Erythroblast (primary cell): ENCODE measurements around the gene KCNQ2.

Source experiments
- GATA1 ChIP-seq: IDR thresholded peaks from 2 replicates; pipeline ENCODE4 v1.6.1; 2011; ENCODE audit warnings: low read depth, mild to moderate bottlenecking, control low read depth, low read length, moderate library complexity
- POLR2A ChIP-seq: IDR thresholded peaks from 2 replicates; pipeline ENCODE4 v1.6.1; 2011; ENCODE audit warnings: mild to moderate bottlenecking, low read length

DNA sequence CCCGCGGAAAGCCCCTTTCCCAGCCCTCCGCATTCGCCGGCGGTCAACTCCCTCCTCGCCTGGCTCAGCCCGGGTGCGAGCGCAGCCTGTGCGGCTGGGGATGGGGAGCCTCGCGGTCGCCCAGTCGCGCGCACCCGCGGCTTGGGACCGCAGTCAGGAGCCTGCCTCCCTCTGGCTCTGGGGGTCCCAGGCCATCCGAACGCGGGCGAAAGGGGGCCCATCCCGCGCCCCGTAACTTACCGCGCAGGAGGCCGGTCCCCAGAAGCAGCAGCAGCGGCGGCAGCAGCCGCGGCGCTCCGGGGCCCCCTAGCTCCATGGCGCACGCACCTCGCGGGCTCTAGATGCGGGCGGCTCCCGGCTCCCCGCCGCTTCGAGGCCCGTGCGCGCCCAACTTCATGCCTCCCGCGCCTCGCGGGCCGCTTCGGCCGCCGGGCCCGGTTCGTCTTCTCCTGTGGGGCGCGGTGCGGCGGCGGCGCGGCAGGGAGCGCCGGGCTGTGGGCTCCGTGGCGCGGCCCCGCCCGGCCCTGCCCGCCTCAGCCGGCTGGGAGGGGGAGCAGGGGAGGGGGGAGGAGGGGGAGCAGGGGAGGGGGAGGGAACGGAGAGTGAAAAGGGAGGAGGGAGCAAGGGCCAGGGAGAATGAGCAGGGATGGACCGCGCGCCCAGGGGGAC is 111.5 kb downstream of the KCNQ2 start, which contains the start of gene CHRNA4:
- no peak for TF ChIP-seq POLR2A
- no peak for TF ChIP-seq GATA1
